Activated naive CD8-positive, alpha-beta T cell (primary cell): ENCODE results near the gene OGA.

Source experiments
- H3K27ac Mint-ChIP-seq: one replicate; pipeline ENCODE4 v1.8.0; 2021; ENCODE audit warnings: mixed read lengths
- H3K27me3 Mint-ChIP-seq: one replicate; pipeline ENCODE4 v1.8.0; 2021; ENCODE audit warnings: mixed read lengths
- H3K36me3 Mint-ChIP-seq: one replicate; pipeline ENCODE4 v1.8.0; 2021; ENCODE audit warnings: mixed read lengths
- H3K4me1 Mint-ChIP-seq: one replicate; pipeline ENCODE4 v1.8.0; 2021; ENCODE audit warnings: low read depth, mixed read lengths
- H3K4me3 Mint-ChIP-seq: one replicate; pipeline ENCODE4 v1.8.0; 2021; ENCODE audit warnings: mild to moderate bottlenecking, mixed read lengths
- H3K9me3 Mint-ChIP-seq: one replicate; pipeline ENCODE4 v1.8.0; 2021; ENCODE audit warnings: low read depth, mixed read lengths

Gene OGA

DNA sequence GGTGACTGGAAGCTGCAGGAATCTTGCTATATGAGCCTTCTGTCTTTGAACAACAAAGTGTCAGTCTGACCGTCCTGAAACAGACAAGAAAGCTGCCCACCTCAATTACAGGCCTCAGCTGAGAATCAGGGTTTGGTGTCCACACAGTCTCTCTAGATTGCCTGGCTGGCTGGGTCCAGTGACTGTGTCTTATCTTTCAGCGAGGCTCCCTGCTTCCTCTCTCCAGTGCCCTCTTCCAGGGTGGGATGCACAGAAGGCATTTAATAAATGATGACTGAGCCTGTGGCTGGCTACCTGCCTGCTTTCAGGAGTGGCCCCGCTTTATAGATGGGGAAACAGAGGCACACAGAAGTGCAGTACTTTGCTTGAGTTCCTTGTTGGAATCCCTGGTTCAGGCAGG, 69.7 kb downstream of the OGA start:
- Mint-ChIP-seq H3K4me3 (no peak overlapping the region), H3K27me3 (peaks cover 4% of the 10 kb centered on the region), H3K36me3 (no peaks in the 10 kb centered on the region), H3K27ac (no peak overlapping the region), H3K4me1 (no peaks in the 10 kb centered on the region), H3K9me3 (no peaks in the 10 kb centered on the region)

DNA sequence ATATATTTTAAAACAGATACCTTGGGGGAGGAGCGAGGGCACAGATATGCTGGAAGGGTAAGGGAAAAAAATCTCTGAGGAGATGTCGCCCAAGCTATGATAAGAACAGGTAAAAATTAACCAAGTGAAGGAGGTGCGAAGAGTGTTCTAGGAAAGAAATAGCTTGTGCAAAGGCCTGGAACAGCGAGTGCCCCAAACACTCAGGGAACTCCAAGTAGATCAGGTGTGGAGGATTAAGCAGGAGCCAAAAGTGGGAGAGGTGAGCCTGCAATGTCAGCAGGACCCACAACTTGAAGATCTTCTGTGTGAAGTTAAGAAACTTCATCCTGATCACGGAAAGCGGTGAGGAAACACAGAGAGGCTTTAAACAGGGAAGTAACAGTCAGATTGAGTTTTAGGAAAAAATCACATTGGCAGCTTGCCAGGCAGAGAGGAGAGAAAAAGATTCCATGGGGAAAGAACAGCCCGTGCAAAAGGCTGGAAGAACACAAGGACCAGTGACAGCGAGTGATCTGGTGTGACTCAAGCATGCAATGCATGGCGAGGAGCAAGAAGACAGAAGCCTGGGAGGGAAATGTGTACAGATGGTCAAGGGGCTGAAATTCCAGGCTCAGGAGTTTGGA, 73.1 kb downstream of the OGA start:
- H3K27me3 Mint-ChIP-seq: no peaks in the 10 kb centered on the region
- H3K27ac Mint-ChIP-seq: no peak overlapping the region
- H3K36me3 Mint-ChIP-seq: no peaks in the 10 kb centered on the region
- no peaks in the 10 kb centered on the region for H3K4me1 Mint-ChIP-seq
- H3K9me3 Mint-ChIP-seq: no peaks in the 10 kb centered on the region
- no peak overlapping the region for H3K4me3 Mint-ChIP-seq

DNA sequence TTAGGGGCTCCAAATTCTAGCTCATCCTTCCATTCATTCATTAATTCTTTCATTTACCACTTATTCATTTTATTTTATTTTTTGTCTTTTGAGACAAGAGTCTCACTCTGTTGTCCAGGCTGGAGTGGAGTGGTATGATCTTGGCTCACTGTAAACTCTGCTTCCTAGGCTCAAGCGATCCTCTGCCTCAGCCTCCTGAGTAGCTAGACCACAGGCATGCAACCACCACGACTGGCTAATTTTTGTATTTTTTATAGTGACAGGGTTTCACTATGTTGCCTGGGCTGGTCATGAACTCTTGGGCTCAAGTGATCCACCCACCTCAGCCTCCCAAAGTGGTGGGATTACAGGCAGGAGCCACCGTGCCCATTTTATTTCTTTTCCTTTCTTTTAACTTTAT, 74.0 kb downstream of the OGA start:
- Mint-ChIP-seq H3K9me3 (no peaks in the 10 kb centered on the region), H3K4me1 (no peaks in the 10 kb centered on the region), H3K27ac (no peak overlapping the region), H3K27me3 (no peaks in the 10 kb centered on the region), H3K36me3 (no peaks in the 10 kb centered on the region), H3K4me3 (no peak overlapping the region)

DNA sequence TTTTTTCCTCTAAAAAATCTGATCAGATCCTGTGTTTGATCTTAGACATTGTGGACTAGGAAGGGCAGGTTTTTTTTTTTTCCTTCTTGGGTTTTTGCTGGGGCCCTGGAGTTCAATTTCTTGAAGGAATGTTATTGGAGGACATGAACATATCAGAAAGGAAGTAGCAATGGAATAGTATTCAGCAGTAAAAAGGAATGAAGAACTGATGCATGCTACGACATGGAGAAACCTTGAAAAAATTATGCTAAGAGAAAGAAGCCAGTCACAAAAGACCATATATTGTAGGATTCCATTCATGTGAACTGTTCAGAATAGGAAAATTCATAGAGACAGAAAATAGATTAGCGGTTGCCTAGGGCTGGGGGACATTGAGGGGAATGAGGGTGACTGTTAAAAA, 76.3 kb downstream of the OGA start:
- no peaks in the 10 kb centered on the region for H3K9me3 Mint-ChIP-seq
- no peak overlapping the region for H3K4me3 Mint-ChIP-seq
- no peaks in the 10 kb centered on the region for H3K36me3 Mint-ChIP-seq
- no peak overlapping the region for H3K27ac Mint-ChIP-seq
- no peaks in the 10 kb centered on the region for H3K27me3 Mint-ChIP-seq
- H3K4me1 Mint-ChIP-seq: no peaks in the 10 kb centered on the region

DNA sequence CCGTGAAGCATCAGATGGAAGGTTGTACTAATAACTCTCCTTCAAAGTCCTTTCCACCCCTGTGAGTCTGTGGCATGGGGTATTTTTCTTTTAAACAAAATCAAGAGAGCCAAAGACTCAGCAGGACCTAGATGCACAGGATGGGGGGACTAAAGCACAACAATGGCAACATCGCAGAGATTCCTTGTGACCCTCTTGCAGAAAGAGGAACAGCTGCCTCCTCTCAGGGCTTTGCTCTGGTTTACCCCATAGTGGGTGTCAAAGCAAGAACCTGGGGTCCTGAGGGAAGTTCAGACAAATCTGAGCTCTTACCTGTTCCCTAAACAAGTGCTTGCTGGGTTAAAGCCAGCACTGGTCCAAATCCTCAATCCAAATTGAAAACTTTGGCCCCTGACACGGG, 81.6 kb downstream of the OGA start:
- no peak overlapping the region for H3K27ac Mint-ChIP-seq
- peaks cover 5% of the 10 kb centered on the region for H3K27me3 Mint-ChIP-seq
- H3K4me1 Mint-ChIP-seq: no peaks in the 10 kb centered on the region
- no peaks in the 10 kb centered on the region for H3K36me3 Mint-ChIP-seq
- H3K9me3 Mint-ChIP-seq: no peaks in the 10 kb centered on the region
- H3K4me3 Mint-ChIP-seq: no peak overlapping the region
